HL-60 (cell line): Measurements from ENCODE around the gene INPP4B.

Source experiments
- DNase-seq, 2 experiments: peaks; one replicate each; pipeline ENCODE4 v3.0.0-alpha.2; 2010 to 2020; ENCODE audit warnings: low read depth in 1 of 2, low spot score in 1 of 2
- H3K27ac ChIP-seq: fragments of 250-450 bp; sonication (Bioruptor Pico); replicated peaks from 2 replicates; pipeline ENCODE4 v1.5.1; 2020; ENCODE audit warnings: mild to moderate bottlenecking, moderate library complexity
- H3K27me3 ChIP-seq: fragments of 250-450 bp; sonication (Bioruptor Pico); 2 replicates; pipeline ENCODE4 v1.5.1; 2021; ENCODE audit warnings: mild to moderate bottlenecking, moderate library complexity; ENCODE audit not compliant: insufficient read depth, poor library complexity, severe bottlenecking
- H3K4me3 ChIP-seq: replicated peaks from 2 replicates; pipeline ENCODE4 v1.5.1; 2011; ENCODE audit warnings: mild to moderate bottlenecking, control low read depth, low read length; ENCODE audit not compliant: insufficient read depth
- GABPA ChIP-seq: IDR thresholded peaks from 2 replicates; pipeline ENCODE4 v1.6.1; 2012; ENCODE audit warnings: low read depth
- POLR2AphosphoS5 ChIP-seq: IDR thresholded peaks from 2 replicates; pipeline ENCODE4 v1.6.1; 2012; ENCODE audit warnings: low read depth
- SPI1 ChIP-seq: IDR thresholded peaks from 2 replicates; pipeline ENCODE4 v1.6.1; 2012; ENCODE audit warnings: low read depth, mild to moderate bottlenecking, borderline replicate concordance
- TF ChIP-seq, protein P1 (sequence below): IDR thresholded peaks from 2 replicates; pipeline ENCODE4 v1.6.1; 2012; ENCODE audit warnings: low read depth; ENCODE audit not compliant: insufficient replicate concordance
- TF ChIP-seq, protein P2 (sequence below): IDR thresholded peaks from one replicate; pipeline ENCODE4 v1.5.1; 2011; ENCODE audit warnings: low read length, control low read depth, inconsistent platforms; ENCODE audit not compliant: insufficient read depth

The INPP4B gene

GRCh38 chr4:142366769-142367181 is 479.3 kb downstream of the INPP4B start:
- Histone ChIP-seq H3K27ac (no peak overlapping the region), H3K27me3 (no peaks in the 10 kb centered on the region), H3K4me3 (no peak overlapping the region)
- TF ChIP-seq, protein P1, sequence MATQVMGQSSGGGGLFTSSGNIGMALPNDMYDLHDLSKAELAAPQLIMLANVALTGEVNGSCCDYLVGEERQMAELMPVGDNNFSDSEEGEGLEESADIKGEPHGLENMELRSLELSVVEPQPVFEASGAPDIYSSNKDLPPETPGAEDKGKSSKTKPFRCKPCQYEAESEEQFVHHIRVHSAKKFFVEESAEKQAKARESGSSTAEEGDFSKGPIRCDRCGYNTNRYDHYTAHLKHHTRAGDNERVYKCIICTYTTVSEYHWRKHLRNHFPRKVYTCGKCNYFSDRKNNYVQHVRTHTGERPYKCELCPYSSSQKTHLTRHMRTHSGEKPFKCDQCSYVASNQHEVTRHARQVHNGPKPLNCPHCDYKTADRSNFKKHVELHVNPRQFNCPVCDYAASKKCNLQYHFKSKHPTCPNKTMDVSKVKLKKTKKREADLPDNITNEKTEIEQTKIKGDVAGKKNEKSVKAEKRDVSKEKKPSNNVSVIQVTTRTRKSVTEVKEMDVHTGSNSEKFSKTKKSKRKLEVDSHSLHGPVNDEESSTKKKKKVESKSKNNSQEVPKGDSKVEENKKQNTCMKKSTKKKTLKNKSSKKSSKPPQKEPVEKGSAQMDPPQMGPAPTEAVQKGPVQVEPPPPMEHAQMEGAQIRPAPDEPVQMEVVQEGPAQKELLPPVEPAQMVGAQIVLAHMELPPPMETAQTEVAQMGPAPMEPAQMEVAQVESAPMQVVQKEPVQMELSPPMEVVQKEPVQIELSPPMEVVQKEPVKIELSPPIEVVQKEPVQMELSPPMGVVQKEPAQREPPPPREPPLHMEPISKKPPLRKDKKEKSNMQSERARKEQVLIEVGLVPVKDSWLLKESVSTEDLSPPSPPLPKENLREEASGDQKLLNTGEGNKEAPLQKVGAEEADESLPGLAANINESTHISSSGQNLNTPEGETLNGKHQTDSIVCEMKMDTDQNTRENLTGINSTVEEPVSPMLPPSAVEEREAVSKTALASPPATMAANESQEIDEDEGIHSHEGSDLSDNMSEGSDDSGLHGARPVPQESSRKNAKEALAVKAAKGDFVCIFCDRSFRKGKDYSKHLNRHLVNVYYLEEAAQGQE = no peak
- no peak for TF ChIP-seq GABPA
- TF ChIP-seq POLR2AphosphoS5 = no peak
- TF ChIP-seq SPI1 = no peak
- TF ChIP-seq, protein P2, sequence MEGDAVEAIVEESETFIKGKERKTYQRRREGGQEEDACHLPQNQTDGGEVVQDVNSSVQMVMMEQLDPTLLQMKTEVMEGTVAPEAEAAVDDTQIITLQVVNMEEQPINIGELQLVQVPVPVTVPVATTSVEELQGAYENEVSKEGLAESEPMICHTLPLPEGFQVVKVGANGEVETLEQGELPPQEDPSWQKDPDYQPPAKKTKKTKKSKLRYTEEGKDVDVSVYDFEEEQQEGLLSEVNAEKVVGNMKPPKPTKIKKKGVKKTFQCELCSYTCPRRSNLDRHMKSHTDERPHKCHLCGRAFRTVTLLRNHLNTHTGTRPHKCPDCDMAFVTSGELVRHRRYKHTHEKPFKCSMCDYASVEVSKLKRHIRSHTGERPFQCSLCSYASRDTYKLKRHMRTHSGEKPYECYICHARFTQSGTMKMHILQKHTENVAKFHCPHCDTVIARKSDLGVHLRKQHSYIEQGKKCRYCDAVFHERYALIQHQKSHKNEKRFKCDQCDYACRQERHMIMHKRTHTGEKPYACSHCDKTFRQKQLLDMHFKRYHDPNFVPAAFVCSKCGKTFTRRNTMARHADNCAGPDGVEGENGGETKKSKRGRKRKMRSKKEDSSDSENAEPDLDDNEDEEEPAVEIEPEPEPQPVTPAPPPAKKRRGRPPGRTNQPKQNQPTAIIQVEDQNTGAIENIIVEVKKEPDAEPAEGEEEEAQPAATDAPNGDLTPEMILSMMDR = no peak
- no peak for DNase-seq

GRCh38 chr4:142365391-142365790 is 480.7 kb downstream of the INPP4B start:
- H3K27me3 ChIP-seq = no peaks in the 10 kb centered on the region
- DNase-seq = no peak
- no peak overlapping the region for H3K27ac ChIP-seq
- TF ChIP-seq SPI1 = no peak
- no peak for TF ChIP-seq GABPA
- no peak for TF ChIP-seq POLR2AphosphoS5
- TF ChIP-seq, protein P1 = no peak
- TF ChIP-seq, protein P2 = no peak
- H3K4me3 ChIP-seq = no peak overlapping the region

- Histone ChIP-seq H3K27ac (no peak overlapping the region), H3K4me3 (no peak overlapping the region), H3K27me3 (no peaks in the 10 kb centered on the region)
- DNase-seq = no peak
- TF ChIP-seq, protein P1 = no peak
- TF ChIP-seq, protein P2 = no peak
- TF ChIP-seq POLR2AphosphoS5 (no peak), SPI1 (no peak), GABPA (no peak)
These were observed 482.4 kb downstream of the INPP4B start for GRCh38 chr4:142363686-142364085.
